GM18858 (cell line): ENCODE measurements around the gene ATP5F1A.
"Not testable (repeated sequence)": the region's sequence is repeated elsewhere in the genome, so short reads cannot be mapped to it uniquely, and the experiment has no call there.

Source experiments
- ATAC-seq: cut with Tn5 transposase; IDR thresholded peaks from one replicate; pipeline ENCODE4 v1.9.1; 2021; ENCODE audit not compliant: unreplicated experiment

The ATP5F1A gene

GRCh38 chr18:46097801-46098615 is at the start of gene ATP5F1A:
TSS of gene ATP5F1A (minus strand) at chr18:46098296. CDS start at chr18:46098231, 65 bp downstream.
- peak; percentile 65 for ATAC-seq

GRCh38 chr18:46141199-46141598 is 43.1 kb upstream of the ATP5F1A start:
- ATAC-seq: no peak

DNA sequence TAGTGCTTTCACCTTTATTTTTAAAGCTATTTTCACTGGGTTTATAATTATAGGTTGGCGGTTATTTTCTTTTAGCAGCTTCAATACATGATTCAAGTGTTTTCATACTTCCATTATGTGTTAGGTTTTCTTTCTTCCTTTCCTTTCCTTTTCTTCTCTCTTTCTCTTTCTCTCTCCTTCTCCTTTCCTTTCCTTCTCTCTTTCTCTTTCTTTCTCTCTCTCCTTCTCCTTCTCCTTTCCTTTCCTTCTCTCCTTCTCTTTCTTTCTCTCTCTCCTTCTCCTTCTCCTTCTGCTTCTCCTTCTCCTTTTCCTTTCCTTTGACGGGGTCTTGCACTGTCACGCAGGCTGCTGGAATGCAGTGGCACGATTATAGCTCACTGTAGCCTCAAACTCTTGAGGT is 42.1 kb upstream of the ATP5F1A start:
- no peak for ATAC-seq

- no peak for ATAC-seq
These were observed 37.0 kb upstream of the ATP5F1A start for GRCh38 chr18:46134920-46135675.

DNA sequence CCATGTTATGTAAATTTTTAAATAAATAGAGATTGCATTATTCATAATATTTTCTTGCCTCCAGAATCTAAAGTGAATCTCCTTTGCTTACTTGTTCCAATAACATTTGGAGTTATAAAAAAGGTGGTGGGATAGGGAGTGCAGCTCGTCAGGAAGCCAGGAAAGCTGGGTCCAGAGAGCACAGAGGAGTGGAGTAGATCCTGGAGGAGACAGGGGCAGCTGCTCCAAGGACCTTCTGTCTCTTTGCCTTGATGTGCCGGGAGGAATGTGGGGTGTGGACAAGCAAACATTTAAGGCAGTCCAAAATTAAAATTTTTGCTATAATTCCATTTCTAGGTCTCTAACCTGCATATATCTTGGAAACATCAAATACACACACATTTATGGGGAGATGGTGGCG is 35.4 kb upstream of the ATP5F1A start:
- no peak for ATAC-seq

DNA sequence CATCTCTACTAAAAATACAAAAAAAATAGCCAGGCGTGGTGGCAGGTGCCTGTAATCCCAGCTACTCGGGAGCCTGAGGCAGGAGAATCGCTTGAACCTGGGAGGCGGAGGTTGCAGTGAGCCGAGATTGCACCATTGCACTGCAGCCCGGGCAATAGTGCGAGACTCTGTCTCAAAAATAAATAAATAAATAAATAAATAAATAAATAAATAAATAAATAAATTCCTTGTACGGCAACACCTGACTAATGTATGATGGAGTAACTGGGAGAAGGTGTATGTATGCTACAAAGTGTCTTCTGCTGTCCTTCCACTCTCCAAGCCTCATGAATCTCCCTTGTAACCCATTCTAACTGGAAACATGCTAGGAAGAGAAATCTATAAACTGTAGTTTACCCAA is 32.5 kb upstream of the ATP5F1A start:
- ATAC-seq: not testable (repeated sequence)

GRCh38 chr18:46130061-46130460 is 32.0 kb upstream of the ATP5F1A start:
- ATAC-seq: no peak

GRCh38 chr18:46126625-46127024 is 28.5 kb upstream of the ATP5F1A start:
- ATAC-seq: not testable (repeated sequence)

- no peak for ATAC-seq
These were observed 15.7 kb upstream of the ATP5F1A start for GRCh38 chr18:46113751-46114150.

DNA sequence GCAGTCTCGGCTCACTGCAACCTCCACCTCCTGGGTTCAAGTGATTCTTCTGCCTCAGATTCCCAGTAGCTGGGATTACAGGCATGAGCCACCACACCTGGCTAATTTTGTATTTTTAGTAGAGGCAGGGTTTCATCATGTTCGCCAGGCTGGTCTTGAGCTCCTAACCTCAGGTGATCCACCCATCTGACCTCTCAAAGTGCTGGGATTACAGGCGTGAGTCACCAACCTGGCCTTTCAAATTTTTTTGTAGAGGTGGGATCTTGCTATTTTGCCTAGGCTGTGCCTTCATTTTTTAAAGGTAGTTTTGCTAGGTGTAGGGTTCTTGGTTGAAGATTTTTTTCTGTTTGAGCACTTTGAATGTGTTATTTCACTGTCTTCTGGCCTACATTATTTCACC is 12.3 kb upstream of the ATP5F1A start:
- no peak for ATAC-seq

GRCh38 chr18:46109386-46109785 is 11.3 kb upstream of the ATP5F1A start:
- ATAC-seq: no peak

DNA sequence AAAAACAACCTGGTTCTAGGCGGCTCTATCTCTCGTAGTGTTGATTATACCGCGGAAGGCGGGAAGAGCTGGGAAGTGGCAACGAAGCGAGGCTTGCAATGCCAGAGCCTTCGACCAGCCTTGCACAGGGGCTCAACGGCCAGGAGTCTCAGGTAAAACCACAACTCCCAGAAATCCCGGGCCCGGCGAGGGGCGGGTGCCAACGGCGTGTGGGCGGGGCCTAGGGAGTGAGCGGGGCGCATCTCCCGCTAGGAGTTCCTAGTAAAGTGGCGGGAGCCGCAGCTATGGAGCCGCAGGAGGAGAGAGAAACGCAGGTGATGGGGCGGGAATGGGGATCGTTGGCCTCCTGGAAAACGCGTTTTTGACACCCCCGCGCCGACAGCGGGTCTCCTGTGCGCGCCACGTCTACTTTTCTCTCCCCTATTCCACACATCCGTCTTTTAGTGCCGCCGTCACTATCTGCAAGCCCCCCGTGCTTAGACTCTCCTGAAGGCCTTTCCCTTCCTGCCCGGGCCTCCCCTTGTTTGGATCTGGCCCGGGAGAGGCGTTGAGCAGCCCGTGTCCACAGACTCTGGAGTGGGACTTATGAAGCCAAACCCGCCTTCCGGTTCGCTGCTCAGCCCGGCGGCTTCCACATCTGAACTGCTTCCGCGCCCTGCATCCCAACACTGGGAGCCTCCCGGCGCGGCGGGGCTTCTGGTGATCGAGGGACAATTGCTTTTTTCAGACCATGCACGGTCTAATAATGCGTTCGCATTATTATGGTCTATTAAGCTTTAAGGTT is 6.2 kb upstream of the ATP5F1A start, which contains the start of gene HAUS1:
Gene HAUS1 (plus strand): TSS at position 258 of the 784 bp plus-strand sequence. CDS start 27 bp downstream, at position 285.
- peak; percentile 67 for ATAC-seq

- no peak for ATAC-seq
These were observed 1.4 kb upstream of the ATP5F1A start for GRCh38 chr18:46099463-46099862.

- no peak for ATAC-seq
These were observed 479 bp upstream of the ATP5F1A start for GRCh38 chr18:46098616-46098933.

- peak; percentile 16 for ATAC-seq
These were observed 680 bp downstream of the ATP5F1A start for GRCh38 chr18:46097431-46097800.

- ATAC-seq: no peak
These were observed 1.3 kb downstream of the ATP5F1A start for GRCh38 chr18:46096651-46097300.

GRCh38 chr18:46095532-46095931 is 2.6 kb downstream of the ATP5F1A start:
- ATAC-seq: no peak

DNA sequence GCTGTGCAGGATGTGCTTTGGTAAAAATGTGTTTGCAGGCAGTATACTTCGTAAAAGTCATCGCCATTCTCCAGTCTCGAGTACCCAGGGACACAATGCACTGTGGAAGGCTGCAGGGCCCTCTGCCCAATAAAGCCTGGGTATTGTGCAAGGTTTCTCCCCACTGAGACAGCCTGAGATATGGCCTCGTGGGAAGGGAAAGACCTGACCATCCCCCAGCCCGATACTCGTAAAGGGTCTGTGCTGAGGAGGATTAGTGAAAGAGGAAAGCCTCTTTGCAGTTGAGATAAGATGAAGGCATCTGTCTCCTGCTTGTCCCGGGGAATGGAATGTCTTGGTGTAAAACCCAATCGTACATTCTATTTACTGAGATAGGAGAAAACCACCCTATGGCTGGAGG is 9.6 kb downstream of the ATP5F1A start:
- ATAC-seq: not testable (repeated sequence)

DNA sequence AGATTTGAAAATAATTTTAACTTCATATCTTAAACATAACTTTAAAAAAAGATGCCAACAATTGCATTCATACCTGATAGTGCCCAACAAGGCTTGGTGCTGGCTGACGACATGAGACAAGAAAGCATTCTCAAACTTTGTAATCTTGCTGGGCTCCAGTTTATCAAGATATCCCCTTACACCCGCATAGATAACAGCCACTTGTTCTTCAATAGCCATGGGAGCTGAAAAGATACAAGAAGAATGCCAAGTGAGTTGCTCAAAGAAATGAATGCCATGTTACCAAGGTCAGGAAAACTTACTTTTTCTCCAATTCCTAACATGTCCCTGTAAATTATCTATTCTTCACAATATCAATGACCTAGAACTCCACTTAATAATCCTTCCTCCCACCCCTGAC is 13.7 kb downstream of the ATP5F1A start:
- no peak for ATAC-seq

- ATAC-seq: no peak
These were observed 17.9 kb downstream of the ATP5F1A start for GRCh38 chr18:46080156-46080555.

DNA sequence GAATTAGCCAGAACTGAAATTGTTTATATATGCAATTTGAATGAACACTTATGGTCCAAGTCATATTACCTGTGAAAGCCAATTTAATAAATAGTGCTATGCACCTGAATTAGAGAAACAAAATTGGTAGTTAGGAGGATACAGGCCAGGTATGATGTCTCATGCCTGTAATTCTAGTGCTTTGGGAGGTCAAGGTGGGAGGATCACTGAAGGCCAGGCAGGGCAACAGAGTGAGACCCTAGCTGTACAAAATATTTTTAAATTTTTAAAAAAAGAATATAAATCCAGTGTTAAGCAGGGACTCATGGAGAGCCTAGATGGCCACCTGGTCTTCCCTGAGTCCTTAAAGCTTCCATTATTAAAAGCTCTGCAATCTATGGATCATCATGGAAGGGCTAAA is 18.8 kb downstream of the ATP5F1A start:
- ATAC-seq: no peak
